Measurements from ENCODE around the gene KCNT1. TPM values are rescaled to one million over a fixed set of nuclear protein-coding genes. Genes with fewer than 3 reads are reported as not detected.

KCNT1 gene
- polyA plus RNA-seq, 1 donor: 0.25 TPM

DNA sequence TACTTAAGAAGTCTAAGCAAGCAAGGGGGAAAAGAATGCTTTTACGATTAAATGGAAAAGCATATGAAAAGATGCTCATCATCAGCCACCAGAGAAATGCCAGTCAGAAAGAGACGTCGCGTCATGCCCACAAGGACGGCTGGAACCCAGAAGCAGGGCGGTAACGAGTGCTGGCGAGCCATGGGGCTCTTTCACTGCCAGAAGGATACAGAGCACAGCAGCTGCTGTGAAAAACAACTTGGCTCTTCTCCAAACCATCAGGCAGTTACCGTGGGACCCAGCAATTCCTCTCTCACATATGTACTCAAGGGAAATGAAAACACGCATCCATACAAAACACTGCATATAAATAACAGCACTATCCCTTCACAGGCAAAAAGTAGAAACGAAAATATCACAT is 109.8 kb downstream of the KCNT1 start:
- no peak for DNase-seq

GRCh38 chr9:135812961-135813360 is 111.0 kb downstream of the KCNT1 start:
- H3K4me1 ChIP-seq (ENCODE audit: control insufficient read depth, insufficient read depth, low read length): peaks cover 12% of the 10 kb centered on the region
- peaks cover 64% of the 10 kb centered on the region for H3K36me3 ChIP-seq (ENCODE audit: control insufficient read depth, insufficient read depth, low read length)
- no peak for DNase-seq
- H3K27me3 ChIP-seq (ENCODE audit: control insufficient read depth, insufficient read depth, low read length): no peaks in the 10 kb centered on the region
- WGBS (ENCODE audit: insufficient coverage, low lambda C conversion rate): no CpG with 5 or more reads among the region's 13 CpGs
- H3K4me3 ChIP-seq (ENCODE audit: low read length): no peak overlapping the region
- no peak overlapping the region for H3K27ac ChIP-seq (ENCODE audit: low read length)
- H3K9me3 ChIP-seq (ENCODE audit: control insufficient read depth, low read depth, low read length): peaks cover under 1% of the 10 kb centered on the region

More for the DNA sequence above, 109.8 kb downstream of the KCNT1 start:
- peaks cover 52% of the 10 kb centered on the region for H3K36me3 ChIP-seq (ENCODE audit: control insufficient read depth, insufficient read depth, low read length)
- no peaks in the 10 kb centered on the region for H3K27me3 ChIP-seq (ENCODE audit: control insufficient read depth, insufficient read depth, low read length)
- H3K4me3 ChIP-seq (ENCODE audit: low read length): no peak overlapping the region
- WGBS (ENCODE audit: insufficient coverage, low lambda C conversion rate): 93% methylated on average over 5 of the region's 11 CpGs
- H3K27ac ChIP-seq (ENCODE audit: low read length): no peak overlapping the region
- peaks cover 12% of the 10 kb centered on the region for H3K4me1 ChIP-seq (ENCODE audit: control insufficient read depth, insufficient read depth, low read length)
- no peaks in the 10 kb centered on the region for H3K9me3 ChIP-seq (ENCODE audit: control insufficient read depth, low read depth, low read length)

- WGBS (ENCODE audit: insufficient coverage, low lambda C conversion rate): no CpG with 5 or more reads among the region's 14 CpGs
- Histone ChIP-seq H3K27ac (ENCODE audit: low read length) (peak overlapping the region; percentile 17), H3K36me3 (ENCODE audit: control insufficient read depth, insufficient read depth, low read length) (peaks cover 72% of the 10 kb centered on the region), H3K4me1 (ENCODE audit: control insufficient read depth, insufficient read depth, low read length) (peaks cover 12% of the 10 kb centered on the region), H3K9me3 (ENCODE audit: control insufficient read depth, low read depth, low read length) (peaks cover 6% of the 10 kb centered on the region), H3K27me3 (ENCODE audit: control insufficient read depth, insufficient read depth, low read length) (no peaks in the 10 kb centered on the region), H3K4me3 (ENCODE audit: low read length) (no peak overlapping the region)
- no peak for DNase-seq
Observed at GRCh38 chr9:135813671-135814290, 111.8 kb downstream of the KCNT1 start.

DNA sequence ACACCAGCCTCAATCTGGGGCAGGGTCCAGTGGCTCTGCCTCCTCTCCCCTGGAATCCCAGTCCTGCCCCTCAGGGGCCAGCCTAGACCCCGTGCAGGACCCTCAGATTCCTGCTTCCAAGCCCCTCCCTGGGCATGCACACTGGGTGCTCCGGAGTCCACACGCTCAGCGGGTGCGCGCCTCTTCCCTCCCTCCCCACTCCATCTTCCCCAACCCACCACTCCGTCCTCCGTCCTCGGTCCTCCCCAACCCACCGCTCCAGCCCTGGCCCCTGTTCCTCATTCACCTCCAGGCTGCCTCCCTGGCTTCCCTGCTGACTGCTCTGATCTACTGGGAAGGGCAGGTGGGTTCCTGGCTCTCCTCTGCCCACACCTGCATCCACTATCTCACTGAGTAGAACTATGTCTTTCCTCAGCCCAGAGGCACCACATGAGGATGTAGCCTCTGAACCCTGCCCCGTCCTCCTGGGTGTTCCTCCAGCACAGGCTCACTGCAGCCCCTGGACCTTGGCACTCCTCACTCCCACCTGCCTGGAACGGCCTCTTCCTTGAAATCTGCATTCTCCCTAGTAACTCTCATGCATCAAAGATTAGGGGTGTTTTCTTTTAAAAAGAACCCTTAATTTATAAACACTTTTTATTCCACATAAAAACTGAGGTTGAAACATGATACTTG is 112.6 kb downstream of the KCNT1 start:
- DNase-seq: peak; percentile 81 to 89
- peak overlapping the region; percentile 74 for H3K27ac ChIP-seq (ENCODE audit: low read length)
- peaks cover 6% of the 10 kb centered on the region for H3K9me3 ChIP-seq (ENCODE audit: control insufficient read depth, low read depth, low read length)
- H3K4me3 ChIP-seq (ENCODE audit: low read length): no peak overlapping the region
- peaks cover 12% of the 10 kb centered on the region for H3K4me1 ChIP-seq (ENCODE audit: control insufficient read depth, insufficient read depth, low read length)
- H3K27me3 ChIP-seq (ENCODE audit: control insufficient read depth, insufficient read depth, low read length): no peaks in the 10 kb centered on the region
- H3K36me3 ChIP-seq (ENCODE audit: control insufficient read depth, insufficient read depth, low read length): peaks cover 74% of the 10 kb centered on the region
- WGBS (ENCODE audit: insufficient coverage, low lambda C conversion rate): 100% methylated on average over 2 of the region's 12 CpGs

- peak; percentile 44 to 71 for DNase-seq
- Histone ChIP-seq H3K27me3 (ENCODE audit: control insufficient read depth, insufficient read depth, low read length) (no peaks in the 10 kb centered on the region), H3K27ac (ENCODE audit: low read length) (peak overlapping the region; percentile 74), H3K9me3 (ENCODE audit: control insufficient read depth, low read depth, low read length) (peaks cover 6% of the 10 kb centered on the region), H3K4me3 (ENCODE audit: low read length) (no peak overlapping the region), H3K4me1 (ENCODE audit: control insufficient read depth, insufficient read depth, low read length) (peaks cover 12% of the 10 kb centered on the region), H3K36me3 (ENCODE audit: control insufficient read depth, insufficient read depth, low read length) (peaks cover 72% of the 10 kb centered on the region)
- WGBS (ENCODE audit: insufficient coverage, low lambda C conversion rate): no CpG with 5 or more reads among the region's 4 CpGs
Observed at GRCh38 chr9:135815413-135815812, 113.4 kb downstream of the KCNT1 start.

GRCh38 chr9:135815830-135816650 is 114.1 kb downstream of the KCNT1 start:
- peaks cover 73% of the 10 kb centered on the region for H3K36me3 ChIP-seq (ENCODE audit: control insufficient read depth, insufficient read depth, low read length)
- H3K27ac ChIP-seq (ENCODE audit: low read length): peak overlapping the region; percentile 74
- peaks cover 6% of the 10 kb centered on the region for H3K9me3 ChIP-seq (ENCODE audit: control insufficient read depth, low read depth, low read length)
- H3K4me1 ChIP-seq (ENCODE audit: control insufficient read depth, insufficient read depth, low read length): peaks cover 12% of the 10 kb centered on the region
- H3K4me3 ChIP-seq (ENCODE audit: low read length): no peak overlapping the region
- H3K27me3 ChIP-seq (ENCODE audit: control insufficient read depth, insufficient read depth, low read length): no peaks in the 10 kb centered on the region
- 74% methylated on average over 3 of the region's 28 CpGs for WGBS (ENCODE audit: insufficient coverage, low lambda C conversion rate)
- DNase-seq: no peak

- Histone ChIP-seq H3K4me3 (ENCODE audit: low read length) (no peak overlapping the region), H3K27ac (ENCODE audit: low read length) (no peak overlapping the region), H3K27me3 (ENCODE audit: control insufficient read depth, insufficient read depth, low read length) (no peaks in the 10 kb centered on the region), H3K4me1 (ENCODE audit: control insufficient read depth, insufficient read depth, low read length) (peaks cover 12% of the 10 kb centered on the region), H3K9me3 (ENCODE audit: control insufficient read depth, low read depth, low read length) (peaks cover 6% of the 10 kb centered on the region), H3K36me3 (ENCODE audit: control insufficient read depth, insufficient read depth, low read length) (peaks cover 73% of the 10 kb centered on the region)
- WGBS (ENCODE audit: insufficient coverage, low lambda C conversion rate): 95% methylated on average over 4 of the region's 12 CpGs
- no peak for DNase-seq
Observed at GRCh38 chr9:135816651-135816970, 114.6 kb downstream of the KCNT1 start.

GRCh38 chr9:135817951-135818717 is 116.1 kb downstream of the KCNT1 start:
- WGBS (ENCODE audit: insufficient coverage, low lambda C conversion rate): 100% methylated on average over 5 of the region's 66 CpGs
- DNase-seq: no peak
- Histone ChIP-seq H3K27ac (ENCODE audit: low read length) (no peak overlapping the region), H3K27me3 (ENCODE audit: control insufficient read depth, insufficient read depth, low read length) (no peaks in the 10 kb centered on the region), H3K9me3 (ENCODE audit: control insufficient read depth, low read depth, low read length) (peaks cover 6% of the 10 kb centered on the region), H3K36me3 (ENCODE audit: control insufficient read depth, insufficient read depth, low read length) (peaks cover 77% of the 10 kb centered on the region), H3K4me3 (ENCODE audit: low read length) (no peak overlapping the region), H3K4me1 (ENCODE audit: control insufficient read depth, insufficient read depth, low read length) (peaks cover 12% of the 10 kb centered on the region)

DNA sequence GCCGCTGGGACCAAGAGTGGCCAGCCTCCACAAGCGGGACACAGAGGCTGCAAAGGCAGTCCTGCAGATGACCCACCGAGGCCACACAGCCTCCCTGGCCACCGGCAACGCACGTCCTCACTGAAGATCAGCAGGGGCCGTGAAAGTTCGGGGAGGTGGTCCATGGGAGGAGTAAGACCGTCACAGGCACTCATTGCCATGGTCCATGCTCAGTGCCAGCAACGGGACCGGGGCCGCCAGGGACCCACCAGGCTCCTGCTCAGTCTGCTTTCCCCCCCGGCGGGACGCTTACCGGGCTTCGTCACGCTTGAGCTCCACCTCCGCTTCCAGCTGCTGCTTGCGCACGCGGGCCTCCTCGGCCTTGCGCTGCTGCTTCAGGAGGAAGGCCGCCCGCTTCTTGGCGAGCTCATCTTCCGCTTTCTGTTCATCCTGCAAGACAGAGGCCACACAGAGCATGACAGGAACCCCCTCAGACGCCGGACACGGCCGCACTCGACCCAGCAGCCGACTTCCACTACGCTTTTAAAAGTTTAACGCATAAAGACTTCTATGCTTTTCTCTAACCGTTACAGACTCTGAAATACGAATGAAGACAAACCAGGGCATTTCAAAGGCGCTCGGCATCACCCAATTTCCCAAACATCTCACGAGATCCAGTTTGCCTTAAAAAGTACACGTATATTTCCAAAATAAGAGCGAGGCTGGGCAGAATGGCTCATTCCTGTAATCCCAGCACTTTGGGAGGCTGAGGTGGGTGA is 116.9 kb downstream of the KCNT1 start:
- H3K36me3 ChIP-seq (ENCODE audit: control insufficient read depth, insufficient read depth, low read length): peaks cover 76% of the 10 kb centered on the region
- WGBS (ENCODE audit: insufficient coverage, low lambda C conversion rate): 98% methylated on average over 10 of the region's 43 CpGs
- peaks cover 6% of the 10 kb centered on the region for H3K9me3 ChIP-seq (ENCODE audit: control insufficient read depth, low read depth, low read length)
- H3K27me3 ChIP-seq (ENCODE audit: control insufficient read depth, insufficient read depth, low read length): no peaks in the 10 kb centered on the region
- H3K4me3 ChIP-seq (ENCODE audit: low read length): no peak overlapping the region
- H3K27ac ChIP-seq (ENCODE audit: low read length): no peak overlapping the region
- no peak for DNase-seq
- H3K4me1 ChIP-seq (ENCODE audit: control insufficient read depth, insufficient read depth, low read length): peaks cover 11% of the 10 kb centered on the region
